WTC11 (cell line): Measurements from ENCODE around the gene GAL3ST1.

Source experiments
- CTCF ChIP-seq: fragments of 200-600 bp; IDR thresholded peaks from 2 replicates; pipeline ENCODE4 v1.8.0; 2022; ENCODE audit warnings: antibody characterized with exemption
- GABPB1 ChIP-seq: sonication (generic); formaldehyde crosslinking; IDR thresholded peaks from 2 replicates; pipeline ENCODE4 v1.8.1; 2023; ENCODE audit warnings: mild to moderate bottlenecking, missing genetic modification reagents
- MAX ChIP-seq: sonication (generic); formaldehyde crosslinking; IDR thresholded peaks from 2 replicates; pipeline ENCODE4 v1.8.0; 2022; ENCODE audit warnings: mild to moderate bottlenecking, missing genetic modification reagents
- NFE2L1 ChIP-seq: sonication (generic); formaldehyde crosslinking; IDR thresholded peaks from 2 replicates; pipeline ENCODE4 v1.8.1; 2023; ENCODE audit warnings: missing genetic modification reagents

DNA sequence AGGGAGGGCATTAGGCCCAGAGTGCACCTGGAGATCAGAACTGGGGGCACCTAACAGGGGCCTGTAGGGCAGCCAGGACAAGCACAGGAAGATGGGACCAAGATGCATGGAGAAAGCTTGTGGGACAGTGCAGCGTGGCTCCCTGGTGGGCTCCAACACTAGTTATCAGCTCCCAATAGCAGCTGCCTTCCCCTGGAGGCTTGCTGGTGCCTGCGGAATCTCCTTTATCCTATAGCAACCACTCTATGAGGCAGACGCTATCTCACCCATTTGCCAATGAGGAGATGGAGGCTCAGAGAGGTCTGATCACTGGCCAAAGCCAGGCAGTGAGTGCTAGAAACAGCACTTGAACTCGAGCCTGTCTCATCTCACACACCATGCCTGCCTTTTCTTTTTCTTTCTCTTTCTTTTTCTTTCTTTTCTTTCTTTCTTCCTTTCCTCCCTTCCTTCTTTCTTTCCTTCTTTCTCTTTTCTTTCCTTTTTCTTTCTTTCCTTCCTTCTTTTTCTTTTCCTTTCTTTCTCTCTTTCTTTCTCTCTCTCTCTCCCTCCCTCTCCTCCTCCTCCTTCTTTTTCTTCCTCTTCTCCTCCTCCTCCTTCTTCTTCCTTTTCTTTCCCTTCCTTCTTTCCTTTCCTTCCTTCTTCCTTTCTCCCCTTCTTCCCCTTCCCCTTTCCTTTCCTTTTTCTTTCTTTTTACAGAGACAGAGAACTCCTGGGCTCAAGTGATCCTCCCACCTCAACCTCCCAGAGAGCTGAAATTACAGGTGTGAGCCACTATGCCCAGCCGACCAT lies 52.9 kb downstream of the GAL3ST1 start:
- TF ChIP-seq GABPB1 (CRISPR knock-in tag) = no peak
- no peak for TF ChIP-seq NFE2L1
- no peak for TF ChIP-seq MAX
- no peak for TF ChIP-seq CTCF
